HL-60 (cell line): ENCODE results near the gene SFXN4.

Experiments
- GABPA ChIP-seq: IDR thresholded peaks from 2 replicates; pipeline ENCODE4 v1.6.1; 2012; ENCODE audit warnings: low read depth
- POLR2AphosphoS5 ChIP-seq: IDR thresholded peaks from 2 replicates; pipeline ENCODE4 v1.6.1; 2012; ENCODE audit warnings: low read depth
- SPI1 ChIP-seq: IDR thresholded peaks from 2 replicates; pipeline ENCODE4 v1.6.1; 2012; ENCODE audit warnings: low read depth, mild to moderate bottlenecking, borderline replicate concordance
- TF ChIP-seq, protein P1 (sequence below): IDR thresholded peaks from one replicate; pipeline ENCODE4 v1.5.1; 2011; ENCODE audit warnings: low read length, control low read depth, inconsistent platforms; ENCODE audit not compliant: insufficient read depth
- TF ChIP-seq, protein P2 (sequence below): IDR thresholded peaks from 2 replicates; pipeline ENCODE4 v1.6.1; 2012; ENCODE audit warnings: low read depth; ENCODE audit not compliant: insufficient replicate concordance

DNA sequence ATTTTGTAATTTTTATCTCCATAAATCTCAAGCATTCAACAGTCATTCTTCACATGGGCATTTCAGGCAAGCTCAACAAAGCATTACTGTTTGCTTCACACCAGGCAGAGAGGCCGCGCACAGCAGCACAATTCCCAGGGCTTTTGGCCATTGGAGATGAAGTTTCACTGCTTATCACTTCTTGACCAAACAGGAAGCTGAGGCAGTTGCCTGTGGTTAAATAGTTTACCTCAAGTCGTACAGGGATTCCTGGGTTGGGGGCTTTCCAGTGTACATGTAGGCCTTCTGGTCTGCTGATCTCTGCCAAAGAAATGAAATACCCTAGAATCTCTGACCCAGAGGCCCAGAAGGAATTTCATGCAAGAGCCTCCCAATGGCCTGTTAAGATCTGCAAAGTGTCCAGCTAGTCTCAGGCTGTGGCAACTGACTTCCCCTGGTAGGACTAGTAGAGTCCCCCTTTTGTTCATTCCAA lies 24.3 kb upstream of the SFXN4 start:
- TF ChIP-seq POLR2AphosphoS5 (no peak), GABPA (no peak), SPI1 (no peak)
- TF ChIP-seq, protein P1, sequence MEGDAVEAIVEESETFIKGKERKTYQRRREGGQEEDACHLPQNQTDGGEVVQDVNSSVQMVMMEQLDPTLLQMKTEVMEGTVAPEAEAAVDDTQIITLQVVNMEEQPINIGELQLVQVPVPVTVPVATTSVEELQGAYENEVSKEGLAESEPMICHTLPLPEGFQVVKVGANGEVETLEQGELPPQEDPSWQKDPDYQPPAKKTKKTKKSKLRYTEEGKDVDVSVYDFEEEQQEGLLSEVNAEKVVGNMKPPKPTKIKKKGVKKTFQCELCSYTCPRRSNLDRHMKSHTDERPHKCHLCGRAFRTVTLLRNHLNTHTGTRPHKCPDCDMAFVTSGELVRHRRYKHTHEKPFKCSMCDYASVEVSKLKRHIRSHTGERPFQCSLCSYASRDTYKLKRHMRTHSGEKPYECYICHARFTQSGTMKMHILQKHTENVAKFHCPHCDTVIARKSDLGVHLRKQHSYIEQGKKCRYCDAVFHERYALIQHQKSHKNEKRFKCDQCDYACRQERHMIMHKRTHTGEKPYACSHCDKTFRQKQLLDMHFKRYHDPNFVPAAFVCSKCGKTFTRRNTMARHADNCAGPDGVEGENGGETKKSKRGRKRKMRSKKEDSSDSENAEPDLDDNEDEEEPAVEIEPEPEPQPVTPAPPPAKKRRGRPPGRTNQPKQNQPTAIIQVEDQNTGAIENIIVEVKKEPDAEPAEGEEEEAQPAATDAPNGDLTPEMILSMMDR = no peak
- TF ChIP-seq, protein P2, sequence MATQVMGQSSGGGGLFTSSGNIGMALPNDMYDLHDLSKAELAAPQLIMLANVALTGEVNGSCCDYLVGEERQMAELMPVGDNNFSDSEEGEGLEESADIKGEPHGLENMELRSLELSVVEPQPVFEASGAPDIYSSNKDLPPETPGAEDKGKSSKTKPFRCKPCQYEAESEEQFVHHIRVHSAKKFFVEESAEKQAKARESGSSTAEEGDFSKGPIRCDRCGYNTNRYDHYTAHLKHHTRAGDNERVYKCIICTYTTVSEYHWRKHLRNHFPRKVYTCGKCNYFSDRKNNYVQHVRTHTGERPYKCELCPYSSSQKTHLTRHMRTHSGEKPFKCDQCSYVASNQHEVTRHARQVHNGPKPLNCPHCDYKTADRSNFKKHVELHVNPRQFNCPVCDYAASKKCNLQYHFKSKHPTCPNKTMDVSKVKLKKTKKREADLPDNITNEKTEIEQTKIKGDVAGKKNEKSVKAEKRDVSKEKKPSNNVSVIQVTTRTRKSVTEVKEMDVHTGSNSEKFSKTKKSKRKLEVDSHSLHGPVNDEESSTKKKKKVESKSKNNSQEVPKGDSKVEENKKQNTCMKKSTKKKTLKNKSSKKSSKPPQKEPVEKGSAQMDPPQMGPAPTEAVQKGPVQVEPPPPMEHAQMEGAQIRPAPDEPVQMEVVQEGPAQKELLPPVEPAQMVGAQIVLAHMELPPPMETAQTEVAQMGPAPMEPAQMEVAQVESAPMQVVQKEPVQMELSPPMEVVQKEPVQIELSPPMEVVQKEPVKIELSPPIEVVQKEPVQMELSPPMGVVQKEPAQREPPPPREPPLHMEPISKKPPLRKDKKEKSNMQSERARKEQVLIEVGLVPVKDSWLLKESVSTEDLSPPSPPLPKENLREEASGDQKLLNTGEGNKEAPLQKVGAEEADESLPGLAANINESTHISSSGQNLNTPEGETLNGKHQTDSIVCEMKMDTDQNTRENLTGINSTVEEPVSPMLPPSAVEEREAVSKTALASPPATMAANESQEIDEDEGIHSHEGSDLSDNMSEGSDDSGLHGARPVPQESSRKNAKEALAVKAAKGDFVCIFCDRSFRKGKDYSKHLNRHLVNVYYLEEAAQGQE = no peak
